Body of pancreas (tissue), 4 donors: ENCODE results near the gene IFITM10. TPM values are rescaled to one million over a fixed set of nuclear protein-coding genes. Genes with fewer than 3 reads are reported as not detected.

Source experiments
- ATAC-seq: fragments of 150-250 bp; one replicate; pipeline ENCODE4 v1.9.1; 2016
- DNase-seq, 4 donors: peaks; one replicate each; pipeline ENCODE4 v3.0.0-alpha.2; 2019
- H3K27ac ChIP-seq, 4 donors: fragments of 200-600 bp; sonication (generic); 1 replicate in 3 of 4; 2 replicates in 1 of 4; pipeline versions ENCODE4 v1.5.1 to v1.6.1; 2016 to 2019; ENCODE audit warnings: mild to moderate bottlenecking in 1 of 4, mixed read lengths in 1 of 4, moderate library complexity in 1 of 4
- H3K27me3 ChIP-seq, 2 donors: fragments of 200-600 bp; sonication (generic); one replicate each; pipeline ENCODE4 v1.6.0; 2016; ENCODE audit warnings: mild to moderate bottlenecking in 1 of 2
- H3K36me3 ChIP-seq, 2 donors: fragments of 200-600 bp; sonication (generic); replicated peaks in 1 of 2; 2 replicates each; pipeline ENCODE4 v1.5.1; 2016; ENCODE audit warnings: low read depth in 2 of 2; ENCODE audit not compliant: insufficient read depth in 1 of 2
- H3K4me1 ChIP-seq: fragments of 200-600 bp; sonication (generic); one replicate; pipeline ENCODE4 v1.6.0; 2016
- H3K4me3 ChIP-seq, 2 donors: fragments of 200-600 bp; sonication (generic); 1 replicate in 1 of 2; 2 replicates in 1 of 2; pipeline ENCODE4 v1.5.1; 2016 to 2019
- H3K9me3 ChIP-seq, 3 donors: fragments of 200-600 bp; sonication (generic); 1 replicate in 2 of 3; 2 replicates in 1 of 3; pipeline ENCODE4 v1.5.1; 2016
- POLR2A ChIP-seq, 3 donors: fragments of 450-650 bp; IDR thresholded peaks; one replicate each; pipeline ENCODE4 v1.6.1; 2016; ENCODE audit warnings: antibody characterized with exemption in 3 of 3, mild to moderate bottlenecking in 2 of 3
- WGBS, 2 donors: methylation state at CpG; one replicate each; pipeline ENCODE4 v1.1.5; 2017; 5-methylcytosine and 5-hydroxymethylcytosine counted together
- intact Hi-C: fragments of 100-400 bp; cut with DNase I; formaldehyde crosslinking; loops from one replicate; pipeline ENCODE4 v1.15.1; 2023
- total RNA-seq, 2 donors: library from RNA; depleted of rRNA; stranded (reverse); fragments of >200 nt; gene quantifications; one replicate each; pipeline ENCODE4 v1.1.0, GENCODE V29; 2016
- TF ChIP-seq, protein P1 (sequence below), 7 experiments: fragments of 450-650 bp in 4 of 7; fragments of 200-600 bp in 3 of 7; sonication (generic) in 3 of 7; IDR thresholded peaks; one replicate each; pipeline ENCODE4 v1.5.1; 2016 to 2019; ENCODE audit warnings: antibody characterized with exemption in 7 of 7

IFITM10 gene
- total RNA-seq, 2 donors from 2014 or later: 0.26 TPM; not detected in 1

DNA sequence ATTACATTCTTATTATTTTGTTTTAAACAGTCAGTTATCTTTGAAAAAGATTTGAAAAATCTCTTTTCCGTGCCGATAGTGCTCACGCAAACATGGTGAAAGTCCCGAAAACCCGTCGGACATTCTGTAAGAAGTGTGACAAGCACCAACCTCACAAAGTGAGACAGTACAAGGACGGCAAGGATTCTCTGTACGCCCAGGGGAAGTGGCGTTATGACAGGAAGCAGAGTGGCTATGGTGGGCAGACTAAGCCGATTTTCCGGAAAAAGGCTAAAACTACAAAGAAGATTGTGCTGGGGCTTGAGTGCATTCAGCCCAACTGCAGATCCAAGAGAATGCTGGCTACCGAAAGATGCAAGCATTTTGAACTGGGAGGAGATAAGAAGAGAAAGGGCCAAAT, 42.1 kb upstream of the IFITM10 start:
- no peaks in the 10 kb centered on the region for H3K9me3 ChIP-seq
- TF ChIP-seq, protein P1, sequence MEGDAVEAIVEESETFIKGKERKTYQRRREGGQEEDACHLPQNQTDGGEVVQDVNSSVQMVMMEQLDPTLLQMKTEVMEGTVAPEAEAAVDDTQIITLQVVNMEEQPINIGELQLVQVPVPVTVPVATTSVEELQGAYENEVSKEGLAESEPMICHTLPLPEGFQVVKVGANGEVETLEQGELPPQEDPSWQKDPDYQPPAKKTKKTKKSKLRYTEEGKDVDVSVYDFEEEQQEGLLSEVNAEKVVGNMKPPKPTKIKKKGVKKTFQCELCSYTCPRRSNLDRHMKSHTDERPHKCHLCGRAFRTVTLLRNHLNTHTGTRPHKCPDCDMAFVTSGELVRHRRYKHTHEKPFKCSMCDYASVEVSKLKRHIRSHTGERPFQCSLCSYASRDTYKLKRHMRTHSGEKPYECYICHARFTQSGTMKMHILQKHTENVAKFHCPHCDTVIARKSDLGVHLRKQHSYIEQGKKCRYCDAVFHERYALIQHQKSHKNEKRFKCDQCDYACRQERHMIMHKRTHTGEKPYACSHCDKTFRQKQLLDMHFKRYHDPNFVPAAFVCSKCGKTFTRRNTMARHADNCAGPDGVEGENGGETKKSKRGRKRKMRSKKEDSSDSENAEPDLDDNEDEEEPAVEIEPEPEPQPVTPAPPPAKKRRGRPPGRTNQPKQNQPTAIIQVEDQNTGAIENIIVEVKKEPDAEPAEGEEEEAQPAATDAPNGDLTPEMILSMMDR (IDR thresholded peaks at IDR 0.05): no peak
- TF ChIP-seq POLR2A (IDR thresholded peaks at IDR 0.05): no peak
- intact Hi-C loops: no loop called here
- H3K36me3 ChIP-seq: no peaks in the 10 kb centered on the region
- no peak overlapping the region for H3K27ac ChIP-seq
- 72 to 82% methylated on average over 12 of the region's 12 CpGs for WGBS, 2 donors
- H3K4me1 ChIP-seq: no peaks in the 10 kb centered on the region
- ATAC-seq: no peak
- no peak for DNase-seq
- no peak overlapping the region for H3K4me3 ChIP-seq
- H3K27me3 ChIP-seq: no peaks in the 10 kb centered on the region

DNA sequence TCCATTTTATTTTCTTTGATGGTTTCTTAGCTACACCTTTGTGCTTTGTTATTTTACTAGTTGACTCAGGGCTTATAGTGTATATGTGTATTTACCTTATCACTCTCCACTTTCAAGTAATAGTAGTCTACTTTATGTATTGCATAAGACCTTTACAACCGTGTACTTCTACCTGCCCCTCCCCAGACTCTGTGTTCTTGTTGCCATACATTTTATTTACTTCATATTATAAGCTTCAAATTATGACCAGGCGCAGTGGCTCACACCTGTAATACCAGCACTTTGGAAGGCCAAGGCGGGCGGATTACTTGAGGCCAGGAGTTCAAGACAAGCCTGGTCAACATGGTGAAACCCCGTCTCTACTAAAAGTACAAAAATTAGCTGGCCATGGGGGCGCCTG, 41.5 kb upstream of the IFITM10 start:
- WGBS, 2 donors: 84 to 89% methylated on average over 6 of the region's 6 CpGs
- no peak for TF ChIP-seq POLR2A (IDR thresholded peaks at IDR 0.05)
- TF ChIP-seq, protein P1 (IDR thresholded peaks at IDR 0.05): no peak
- ATAC-seq (no peak), DNase-seq (no peak)
- H3K36me3 ChIP-seq: no peaks in the 10 kb centered on the region
- no peak overlapping the region for H3K27ac ChIP-seq
- H3K4me3 ChIP-seq: no peak overlapping the region
- no peaks in the 10 kb centered on the region for H3K9me3 ChIP-seq
- no peaks in the 10 kb centered on the region for H3K4me1 ChIP-seq
- intact Hi-C loops: no loop called here
- H3K27me3 ChIP-seq: no peaks in the 10 kb centered on the region

DNA sequence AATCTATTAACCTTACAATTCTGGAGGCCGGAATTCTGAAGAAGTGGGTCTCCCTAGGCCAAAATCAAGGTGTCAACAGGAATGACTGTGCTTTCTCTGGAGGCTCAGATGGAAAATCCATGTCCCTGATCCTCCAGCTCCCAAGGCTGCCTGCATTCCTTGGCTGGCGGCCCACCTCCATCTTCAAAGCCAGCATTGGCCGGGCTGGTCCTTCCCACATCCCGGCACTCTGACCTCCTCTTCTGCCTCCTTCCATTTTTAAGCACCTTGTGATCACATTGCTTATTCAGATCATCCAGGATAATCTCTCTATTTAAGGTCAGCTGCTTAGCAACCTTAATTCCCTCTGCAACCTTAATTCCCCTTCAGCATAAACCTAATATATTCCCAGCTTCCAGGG, 36.1 kb upstream of the IFITM10 start:
- Histone ChIP-seq H3K4me3 (no peak overlapping the region), H3K36me3 (no peaks in the 10 kb centered on the region), H3K9me3 (no peaks in the 10 kb centered on the region), H3K4me1 (no peaks in the 10 kb centered on the region), H3K27ac (no peak overlapping the region), H3K27me3 (no peaks in the 10 kb centered on the region)
- DNase-seq (no peak), ATAC-seq (no peak)
- TF ChIP-seq POLR2A (IDR thresholded peaks at IDR 0.05): no peak
- TF ChIP-seq, protein P1 (IDR thresholded peaks at IDR 0.05): no peak
- intact Hi-C loops: no loop called here
- 83 to 88% methylated on average over 4 of the region's 4 CpGs for WGBS, 2 donors

DNA sequence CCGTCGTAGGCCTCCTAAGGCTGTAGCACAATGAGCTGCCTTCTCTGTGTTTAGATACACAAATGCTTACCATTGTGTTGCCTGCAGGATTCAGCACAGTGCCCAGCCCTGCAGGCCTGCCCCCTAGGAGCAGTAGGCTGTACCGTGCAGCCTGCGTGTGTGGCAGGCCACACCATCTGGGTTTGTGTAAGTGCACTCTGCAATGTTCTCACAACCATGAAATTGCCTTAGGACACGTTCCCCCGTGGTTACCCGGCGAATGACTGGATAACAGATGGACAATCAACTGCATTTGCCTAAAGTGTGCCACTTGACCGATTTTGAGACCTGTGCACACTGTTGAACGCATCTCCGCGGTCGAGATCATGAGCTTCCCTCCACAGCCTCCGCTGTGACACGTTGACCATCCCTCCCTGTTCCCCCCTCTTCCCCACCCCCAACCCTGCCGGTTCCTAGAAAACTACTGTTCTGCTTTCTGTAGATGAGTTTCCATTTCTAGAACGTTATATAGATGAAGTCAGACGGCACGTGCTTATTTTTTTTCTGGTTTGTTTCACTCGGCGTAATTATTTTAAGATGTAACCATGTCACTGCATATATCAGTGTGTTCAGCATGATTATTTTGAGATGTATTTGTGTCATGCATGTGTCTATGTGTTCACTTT, 35.5 kb upstream of the IFITM10 start:
- DNase-seq: peak in 1 of 4 donors; percentile 57
- intact Hi-C loops: no loop called here
- WGBS, 2 donors: 81 to 86% methylated on average over 21 of the region's 21 CpGs

More for the DNA sequence above, 35.5 kb upstream of the IFITM10 start:
- peak; percentile 17 for ATAC-seq
- no peak for TF ChIP-seq POLR2A (IDR thresholded peaks at IDR 0.05)
- TF ChIP-seq, protein P1 (IDR thresholded peaks at IDR 0.05): no peak
- Histone ChIP-seq H3K4me1 (no peaks in the 10 kb centered on the region), H3K36me3 (no peaks in the 10 kb centered on the region), H3K9me3 (no peaks in the 10 kb centered on the region), H3K27ac (no peak overlapping the region), H3K27me3 (no peaks in the 10 kb centered on the region), H3K4me3 (no peak overlapping the region)
